ENCODE measurements around the gene AVPR2.

The AVPR2 gene

DNA sequence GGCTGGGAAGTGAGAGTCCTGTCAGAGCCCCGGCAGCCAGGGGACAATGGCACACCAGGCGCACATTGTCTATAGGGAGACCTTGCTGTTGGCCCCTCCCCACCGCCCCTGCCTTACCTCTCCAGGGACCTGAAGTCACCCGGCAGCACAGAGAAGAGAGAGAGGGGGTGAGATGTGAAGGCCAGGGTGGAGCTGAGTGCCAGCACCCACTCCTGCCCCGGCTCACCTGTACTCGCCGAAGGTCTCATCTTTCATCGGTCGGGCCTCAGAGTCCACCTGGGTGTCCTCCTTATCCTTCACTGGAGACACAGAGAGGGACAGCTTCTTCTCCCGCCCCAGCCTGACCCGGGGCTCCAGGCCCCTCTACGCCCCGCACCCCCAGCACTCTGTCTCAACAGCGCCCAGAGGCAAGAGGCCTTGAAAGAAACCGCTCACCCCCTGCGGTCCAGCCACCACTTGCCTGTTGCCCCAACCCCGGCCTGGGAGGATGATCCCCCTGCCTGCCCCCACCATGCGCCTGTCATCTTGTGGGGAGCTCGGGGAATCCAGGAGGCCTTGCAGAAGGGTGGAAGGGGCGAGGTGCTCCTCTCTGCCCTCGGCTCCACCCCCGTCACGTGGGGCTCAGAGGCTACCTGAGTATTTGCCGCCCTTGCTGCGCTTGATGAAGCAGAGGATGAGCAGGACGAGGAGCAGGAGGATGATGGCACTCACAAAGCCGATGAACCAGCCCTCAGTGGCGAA lies 41.1 kb upstream of the AVPR2 start:
- DNase-seq (ENCODE audit: low spot score): peak; percentile 16
- in situ Hi-C loops (cut with MboI; ENCODE audit: low pct_unique_long_range_greater_than_20kb, low sequenced_read_pairs, unreplicated experiment): no loop called here
- TF ChIP-seq, protein P1, sequence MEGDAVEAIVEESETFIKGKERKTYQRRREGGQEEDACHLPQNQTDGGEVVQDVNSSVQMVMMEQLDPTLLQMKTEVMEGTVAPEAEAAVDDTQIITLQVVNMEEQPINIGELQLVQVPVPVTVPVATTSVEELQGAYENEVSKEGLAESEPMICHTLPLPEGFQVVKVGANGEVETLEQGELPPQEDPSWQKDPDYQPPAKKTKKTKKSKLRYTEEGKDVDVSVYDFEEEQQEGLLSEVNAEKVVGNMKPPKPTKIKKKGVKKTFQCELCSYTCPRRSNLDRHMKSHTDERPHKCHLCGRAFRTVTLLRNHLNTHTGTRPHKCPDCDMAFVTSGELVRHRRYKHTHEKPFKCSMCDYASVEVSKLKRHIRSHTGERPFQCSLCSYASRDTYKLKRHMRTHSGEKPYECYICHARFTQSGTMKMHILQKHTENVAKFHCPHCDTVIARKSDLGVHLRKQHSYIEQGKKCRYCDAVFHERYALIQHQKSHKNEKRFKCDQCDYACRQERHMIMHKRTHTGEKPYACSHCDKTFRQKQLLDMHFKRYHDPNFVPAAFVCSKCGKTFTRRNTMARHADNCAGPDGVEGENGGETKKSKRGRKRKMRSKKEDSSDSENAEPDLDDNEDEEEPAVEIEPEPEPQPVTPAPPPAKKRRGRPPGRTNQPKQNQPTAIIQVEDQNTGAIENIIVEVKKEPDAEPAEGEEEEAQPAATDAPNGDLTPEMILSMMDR (IDR thresholded peaks at IDR 0.05; ENCODE audit: extremely low read depth, insufficient read depth, missing control alignments): no peak

- in situ Hi-C loops (cut with MboI; ENCODE audit: low pct_unique_long_range_greater_than_20kb, low sequenced_read_pairs, unreplicated experiment): no loop called here
- DNase-seq (ENCODE audit: low spot score): peak; percentile 17
- TF ChIP-seq, protein P1 (IDR thresholded peaks at IDR 0.05; ENCODE audit: extremely low read depth, insufficient read depth, missing control alignments): no peak
These were observed 40.4 kb upstream of the AVPR2 start for GRCh38 chrX:153864101-153864500.

GRCh38 chrX:153864561-153865320 lies 39.7 kb upstream of the AVPR2 start:
- peak; percentile 12 for DNase-seq (ENCODE audit: low spot score)
- in situ Hi-C loops (cut with MboI; ENCODE audit: low pct_unique_long_range_greater_than_20kb, low sequenced_read_pairs, unreplicated experiment): no loop called here
- TF ChIP-seq, protein P1 (IDR thresholded peaks at IDR 0.05; ENCODE audit: extremely low read depth, insufficient read depth, missing control alignments): no peak

- TF ChIP-seq, protein P1 (IDR thresholded peaks at IDR 0.05; ENCODE audit: extremely low read depth, insufficient read depth, missing control alignments): no peak
- in situ Hi-C loops (cut with MboI; ENCODE audit: low pct_unique_long_range_greater_than_20kb, low sequenced_read_pairs, unreplicated experiment): no loop called here
- peak; percentile 17 for DNase-seq (ENCODE audit: low spot score)
These were observed 39.2 kb upstream of the AVPR2 start for GRCh38 chrX:153865321-153865580.

DNA sequence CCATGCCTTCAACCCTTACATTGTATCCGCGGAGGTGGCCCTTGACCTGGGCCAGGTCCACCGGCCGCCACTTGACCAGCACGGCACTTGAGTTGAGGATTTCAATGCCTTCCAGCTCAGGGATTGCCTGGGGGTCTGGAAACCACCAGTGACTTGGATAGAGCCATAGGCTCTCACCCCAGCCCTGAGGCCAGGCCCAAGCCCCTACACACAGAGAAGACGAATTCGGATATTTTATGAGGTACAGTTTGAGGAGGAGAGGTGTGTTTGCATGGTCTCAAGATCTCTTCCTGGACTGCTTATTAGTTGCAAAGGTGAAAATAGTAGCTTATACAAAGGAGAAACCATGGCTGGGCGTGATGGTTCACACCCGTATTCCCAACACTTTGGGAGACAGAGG lies 38.8 kb upstream of the AVPR2 start:
- in situ Hi-C loops (cut with MboI; ENCODE audit: low pct_unique_long_range_greater_than_20kb, low sequenced_read_pairs, unreplicated experiment): no loop called here
- TF ChIP-seq, protein P1 (IDR thresholded peaks at IDR 0.05; ENCODE audit: extremely low read depth, insufficient read depth, missing control alignments): no peak
- no peak for DNase-seq (ENCODE audit: low spot score)

DNA sequence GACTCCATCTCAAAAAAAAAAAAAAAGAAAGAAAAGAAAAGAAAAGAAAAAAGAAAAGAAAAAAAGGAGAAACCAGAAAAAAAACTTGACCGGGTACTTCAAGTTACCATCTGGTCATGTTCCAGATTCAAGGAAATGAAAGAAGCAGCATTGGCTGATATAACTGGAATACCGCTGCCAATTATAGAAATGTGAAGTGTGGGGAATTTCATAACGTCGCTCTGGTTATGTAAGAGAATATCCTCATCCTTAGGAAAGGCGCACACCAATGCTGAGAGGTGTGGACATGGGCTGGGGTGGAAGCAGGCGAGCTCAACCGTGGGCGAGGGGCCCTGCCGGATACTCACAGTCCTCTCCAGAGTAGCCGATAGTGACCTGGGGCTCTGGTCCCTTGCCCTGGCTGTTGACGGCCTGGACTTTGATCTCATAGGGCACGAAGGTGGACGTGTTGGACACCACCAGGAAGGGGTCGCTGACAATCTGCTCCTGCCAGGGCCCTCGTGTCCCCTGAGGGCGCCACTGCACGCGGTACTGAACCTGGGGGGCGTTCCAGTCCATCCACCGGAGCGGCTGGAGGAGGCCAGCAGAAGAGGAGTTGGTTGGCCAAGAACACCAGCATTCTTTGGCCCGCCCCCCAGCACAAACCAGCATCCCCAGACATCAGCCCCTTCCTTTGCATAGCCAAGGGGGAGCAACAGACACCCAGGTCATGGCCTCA lies 38.0 kb upstream of the AVPR2 start:
- TF ChIP-seq, protein P1 (IDR thresholded peaks at IDR 0.05; ENCODE audit: extremely low read depth, insufficient read depth, missing control alignments): no peak
- in situ Hi-C loops (cut with MboI; ENCODE audit: low pct_unique_long_range_greater_than_20kb, low sequenced_read_pairs, unreplicated experiment): no loop called here
- DNase-seq (ENCODE audit: low spot score): no peak

Measured in GM13977 (cell line).